Measurements from ENCODE around the gene PLCB1. TPM values are rescaled to one million over a fixed set of nuclear protein-coding genes. Genes with fewer than 3 reads are reported as not detected.

The PLCB1 gene
- total RNA-seq, 1 donor from 2014 or later = 16.2 TPM

GRCh38 chr20:8388707-8389106, 256.6 kb downstream of the PLCB1 start:
- Mint-ChIP-seq H3K27ac (no peak overlapping the region), H3K4me1 (ENCODE audit: low read depth) (peaks cover 24% of the 10 kb centered on the region), H3K27me3 (no peaks in the 10 kb centered on the region), H3K9me3 (ENCODE audit: low read depth) (peaks cover 3% of the 10 kb centered on the region), H3K4me3 (ENCODE audit: low read depth) (no peak overlapping the region), H3K36me3 (ENCODE audit: insufficient read depth) (no peaks in the 10 kb centered on the region)
- TF ChIP-seq CTCF (IDR thresholded peaks at IDR 0.05; ENCODE audit: unreplicated experiment) = no peak
- DNase-seq (ENCODE audit: low spot score, unreplicated experiment) = no peak

- Mint-ChIP-seq H3K9me3 (ENCODE audit: low read depth) (no peaks in the 10 kb centered on the region), H3K36me3 (ENCODE audit: insufficient read depth) (no peaks in the 10 kb centered on the region), H3K27ac (no peak overlapping the region), H3K27me3 (no peaks in the 10 kb centered on the region), H3K4me1 (ENCODE audit: low read depth) (peaks cover 24% of the 10 kb centered on the region), H3K4me3 (ENCODE audit: low read depth) (no peak overlapping the region)
- no peak for DNase-seq (ENCODE audit: low spot score, unreplicated experiment)
- TF ChIP-seq CTCF (IDR thresholded peaks at IDR 0.05; ENCODE audit: unreplicated experiment) = peak; percentile 70
Measured at GRCh38 chr20:8389381-8390036, 257.4 kb downstream of the PLCB1 start.

- Mint-ChIP-seq H3K27me3 (no peaks in the 10 kb centered on the region), H3K4me1 (ENCODE audit: low read depth) (peaks cover 24% of the 10 kb centered on the region), H3K4me3 (ENCODE audit: low read depth) (no peak overlapping the region), H3K27ac (no peak overlapping the region), H3K9me3 (ENCODE audit: low read depth) (no peaks in the 10 kb centered on the region), H3K36me3 (ENCODE audit: insufficient read depth) (no peaks in the 10 kb centered on the region)
- no peak for DNase-seq (ENCODE audit: low spot score, unreplicated experiment)
- TF ChIP-seq CTCF (IDR thresholded peaks at IDR 0.05; ENCODE audit: unreplicated experiment) = no peak
Measured at GRCh38 chr20:8390037-8390433, 258.0 kb downstream of the PLCB1 start.

- no peaks in the 10 kb centered on the region for H3K9me3 Mint-ChIP-seq (ENCODE audit: low read depth)
- no peak for TF ChIP-seq CTCF (IDR thresholded peaks at IDR 0.05; ENCODE audit: unreplicated experiment)
- H3K4me1 Mint-ChIP-seq (ENCODE audit: low read depth) = peaks cover 24% of the 10 kb centered on the region
- no peak overlapping the region for H3K27ac Mint-ChIP-seq
- no peaks in the 10 kb centered on the region for H3K27me3 Mint-ChIP-seq
- H3K4me3 Mint-ChIP-seq (ENCODE audit: low read depth) = no peak overlapping the region
- DNase-seq (ENCODE audit: low spot score, unreplicated experiment) = no peak
- no peaks in the 10 kb centered on the region for H3K36me3 Mint-ChIP-seq (ENCODE audit: insufficient read depth)
Measured at GRCh38 chr20:8390500-8390899, 258.4 kb downstream of the PLCB1 start.

GRCh38 chr20:8393381-8393780, 261.3 kb downstream of the PLCB1 start:
- DNase-seq (ENCODE audit: low spot score, unreplicated experiment) = no peak
- no peaks in the 10 kb centered on the region for H3K36me3 Mint-ChIP-seq (ENCODE audit: insufficient read depth)
- no peak overlapping the region for H3K4me3 Mint-ChIP-seq (ENCODE audit: low read depth)
- H3K27me3 Mint-ChIP-seq = no peaks in the 10 kb centered on the region
- no peak overlapping the region for H3K27ac Mint-ChIP-seq
- H3K9me3 Mint-ChIP-seq (ENCODE audit: low read depth) = no peaks in the 10 kb centered on the region
- H3K4me1 Mint-ChIP-seq (ENCODE audit: low read depth) = peaks cover 9% of the 10 kb centered on the region
- TF ChIP-seq CTCF (IDR thresholded peaks at IDR 0.05; ENCODE audit: unreplicated experiment) = no peak

Measured in progenitor cell of endocrine pancreas (in vitro differentiated cells).